Adipose tissue (tissue), 3 donors: ENCODE results near the gene ARL15. TPM values are rescaled to one million over a fixed set of nuclear protein-coding genes. Genes with fewer than 3 reads are reported as not detected.
"Not testable (repeated sequence)": the region's sequence is repeated elsewhere in the genome, so short reads cannot be mapped to it uniquely, and the experiment has no call there.

Source experiments
- H3K27ac ChIP-seq: one replicate; pipeline ENCODE4 v1.5.1; 2013; ENCODE audit warnings: low read depth, low read length
- WGBS, 3 donors: extraction: QIAGEN DNeasy Blood & Tissue Kit; methylation state at CpG; one replicate each; pipeline ENCODE4 v1.1.7; 2013; 5-methylcytosine and 5-hydroxymethylcytosine counted together
- polyA plus RNA-seq, 3 donors: library from polyadenylated mRNA; stranded (reverse); fragments of 200-250 nt; gene quantifications; one replicate each; pipeline ENCODE4 v1.2.3, GENCODE V29; 2013
- donor health status: healthy with polysubstance abuse.
- donor health status: Bipolar disorder and iron deficiency.
- donor health status: healthy.

Gene ARL15
- 10 to 100 TPM in 2 of 3 donors, 1 to 10 TPM in 1; 5.1 to 29.2 (median 15.2) TPM for polyA plus RNA-seq

DNA sequence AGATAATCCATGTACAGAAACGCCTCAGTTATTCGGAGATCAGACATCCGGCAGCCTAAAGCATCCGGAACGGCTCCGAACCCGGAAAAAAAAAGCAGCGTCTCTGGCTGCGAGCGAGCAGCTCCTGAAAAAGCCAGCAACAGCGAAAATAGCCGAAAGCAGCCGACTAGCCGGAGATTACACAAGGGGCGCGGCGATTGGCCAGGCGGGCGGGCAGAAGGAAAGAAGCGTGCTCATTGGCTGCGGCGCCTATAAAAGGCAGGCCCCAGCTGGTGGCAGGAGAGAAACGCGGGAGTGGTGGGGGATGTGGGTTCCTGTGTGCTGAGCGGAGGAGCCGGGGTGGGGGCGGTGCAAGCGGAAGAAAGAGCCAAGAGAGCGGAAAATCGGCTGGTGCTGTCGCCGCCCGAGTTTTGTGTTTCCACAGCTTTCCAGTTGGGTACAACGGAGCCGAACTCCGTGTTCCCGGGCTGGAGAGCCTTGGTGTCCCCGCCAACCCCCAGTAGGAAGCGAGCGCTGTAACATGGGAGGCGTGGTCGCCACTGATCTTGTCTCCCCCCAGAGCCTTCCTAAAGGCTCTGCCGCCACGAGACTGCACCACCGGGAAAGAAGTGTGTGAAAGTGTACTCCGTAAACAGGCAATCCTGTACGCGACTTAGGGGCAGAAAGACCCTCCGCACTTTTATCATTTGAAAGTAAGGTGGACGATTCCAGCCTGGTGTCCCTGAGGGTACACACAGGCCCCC is at the start of gene ARL15:
Gene ARL15 (minus strand): TSS at position 141 of the 743 bp plus-strand sequence.
- no peak within 1 kb of the TSS for H3K27ac ChIP-seq

DNA sequence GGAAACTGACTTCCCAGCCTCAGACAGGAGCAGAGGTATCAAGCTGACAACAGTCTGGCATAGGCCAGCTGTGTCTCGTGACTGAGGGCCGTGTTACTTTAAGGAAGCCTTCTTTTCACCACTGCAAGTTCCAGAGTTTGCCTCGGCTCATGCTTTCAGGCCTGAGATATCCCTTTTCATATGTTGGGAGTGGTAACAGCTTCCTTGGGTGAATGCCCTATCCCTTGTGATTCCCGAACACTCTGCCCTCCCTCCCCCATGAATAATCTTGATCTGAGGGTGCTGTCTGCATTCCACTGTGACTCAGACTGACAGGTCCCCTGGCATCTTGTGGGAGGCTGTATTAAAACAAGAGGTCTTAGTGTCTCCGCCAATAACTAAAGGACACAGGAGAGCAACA is 49.7 kb upstream of the ARL15 start:
- no peak overlapping the region for H3K27ac ChIP-seq
- WGBS, 3 donors: 43 to 65% (median 56%) methylated on average over 5 of the region's 5 CpGs

More for the DNA sequence above, at the start of gene ARL15:
- 0 to 1% (median 0%) methylated on average over 49 to 50 of the region's 50 CpGs for WGBS, 3 donors

DNA sequence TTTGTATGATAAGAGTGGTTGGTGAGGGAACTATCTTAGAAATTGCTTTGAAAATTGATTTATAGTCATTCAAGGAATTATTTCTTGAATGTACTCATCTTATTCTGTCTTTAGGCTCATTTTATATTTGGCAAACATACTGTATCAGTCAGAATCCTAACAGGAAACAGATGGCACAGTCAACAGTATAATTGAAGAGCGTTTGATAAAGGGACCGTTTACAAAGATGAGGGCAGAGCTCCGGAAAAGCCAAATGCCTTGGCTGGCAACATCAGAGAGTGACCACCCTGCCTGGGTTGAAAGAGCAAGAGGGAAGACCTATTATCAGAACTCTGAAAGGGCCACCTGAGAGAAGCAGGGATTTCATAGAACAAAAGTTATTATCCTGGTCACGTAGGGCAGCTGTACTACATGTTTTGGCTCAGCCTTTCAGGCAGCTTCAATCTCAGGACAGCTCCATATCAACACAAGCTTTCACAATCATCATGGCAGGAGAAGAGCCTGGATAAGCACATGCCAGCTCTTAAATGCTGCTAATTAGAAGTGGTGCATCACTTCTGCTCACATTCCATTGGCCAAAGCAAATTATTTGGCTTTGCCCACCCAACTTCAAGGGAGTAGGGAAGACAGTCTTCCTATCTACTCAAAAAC is 47.2 kb upstream of the ARL15 start:
- no peak overlapping the region for H3K27ac ChIP-seq
- WGBS, 3 donors: 19 to 59% (median 26%) methylated on average over 4 of the region's 4 CpGs

DNA sequence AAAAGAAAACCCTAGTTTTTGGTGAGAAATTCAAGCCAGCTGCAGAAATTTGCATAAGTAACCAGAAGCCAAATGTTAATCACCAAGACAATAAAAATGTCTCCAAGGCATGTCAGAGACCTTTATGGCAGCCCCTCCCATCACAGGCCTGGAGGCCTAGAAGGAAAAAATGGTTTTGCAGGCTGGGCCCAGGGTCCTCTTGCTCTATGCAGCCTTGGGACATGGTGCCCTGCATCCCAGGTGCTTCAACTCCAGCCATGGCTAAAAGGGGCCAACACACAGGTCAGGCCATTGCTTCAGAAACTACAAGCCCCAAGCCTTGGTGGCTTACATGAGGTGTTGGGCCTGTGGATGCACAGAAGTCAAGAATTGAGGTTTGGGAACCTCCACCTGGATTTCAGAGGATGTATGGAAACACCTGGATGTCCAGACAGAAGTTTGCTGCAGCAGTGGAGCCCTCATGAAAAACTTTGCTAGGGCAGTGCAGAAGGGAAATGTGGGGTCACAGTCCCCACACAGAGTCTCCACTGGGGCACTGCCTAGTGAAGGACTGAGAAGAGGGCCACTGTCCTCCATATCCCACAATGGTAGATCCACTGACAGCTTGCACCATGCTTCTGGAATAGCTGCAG is 43.7 kb upstream of the ARL15 start:
- H3K27ac ChIP-seq: not testable (repeated sequence)

DNA sequence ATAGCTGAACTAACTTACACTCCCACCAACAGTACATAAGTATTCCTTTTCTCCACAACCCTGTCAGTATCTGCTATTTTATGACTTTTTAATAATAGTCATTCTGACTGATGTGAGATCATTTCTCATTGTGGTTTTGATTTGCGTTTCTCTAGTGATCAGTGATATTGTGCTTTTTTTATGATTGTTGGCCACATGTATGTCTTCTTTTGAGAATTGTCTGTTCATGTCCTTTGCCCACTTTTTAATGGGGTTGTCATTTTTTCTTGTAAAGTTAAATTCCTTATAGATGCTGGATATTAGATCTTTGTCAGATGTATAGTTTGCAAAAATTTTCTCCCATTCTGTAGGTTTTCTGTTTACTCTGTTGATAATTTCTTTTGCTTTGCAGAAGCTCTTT is 42.2 kb upstream of the ARL15 start:
- not testable (repeated sequence) for H3K27ac ChIP-seq
- 0 to 50% (median 0%) methylated on average over 1 of the region's 1 CpG for WGBS, 3 donors

DNA sequence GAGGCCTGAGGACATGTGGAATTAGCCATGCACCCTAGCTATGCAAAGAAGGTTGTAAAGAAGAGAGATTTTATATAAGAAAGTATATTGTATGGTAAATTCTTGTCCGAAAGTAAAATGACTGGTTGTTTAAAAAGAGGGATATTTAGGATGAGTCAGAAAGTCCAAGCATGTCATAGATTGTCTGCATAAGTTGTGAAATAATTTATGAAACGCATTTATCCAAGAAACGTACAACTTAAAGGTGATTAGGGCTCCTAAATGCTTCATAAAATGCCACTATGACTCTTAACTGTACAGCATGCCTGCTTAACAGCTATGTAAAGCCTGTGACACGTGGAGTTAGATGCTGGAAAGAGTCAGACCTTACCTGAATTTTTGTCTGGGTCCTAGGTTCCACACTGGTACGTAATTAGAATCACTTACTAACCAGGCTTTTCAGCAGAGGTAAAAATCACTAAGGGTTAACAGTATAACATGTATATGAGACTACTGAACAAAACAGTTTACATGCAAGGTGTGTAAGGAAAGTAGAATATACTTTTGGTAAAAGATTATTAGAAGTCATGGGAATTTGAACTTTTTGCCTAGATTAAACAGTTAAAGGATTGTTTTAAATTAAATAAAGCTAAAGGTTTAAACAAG is 37.0 kb upstream of the ARL15 start:
- no peak overlapping the region for H3K27ac ChIP-seq
- 76 to 80% (median 79%) methylated on average over 5 of the region's 5 CpGs for WGBS, 3 donors

DNA sequence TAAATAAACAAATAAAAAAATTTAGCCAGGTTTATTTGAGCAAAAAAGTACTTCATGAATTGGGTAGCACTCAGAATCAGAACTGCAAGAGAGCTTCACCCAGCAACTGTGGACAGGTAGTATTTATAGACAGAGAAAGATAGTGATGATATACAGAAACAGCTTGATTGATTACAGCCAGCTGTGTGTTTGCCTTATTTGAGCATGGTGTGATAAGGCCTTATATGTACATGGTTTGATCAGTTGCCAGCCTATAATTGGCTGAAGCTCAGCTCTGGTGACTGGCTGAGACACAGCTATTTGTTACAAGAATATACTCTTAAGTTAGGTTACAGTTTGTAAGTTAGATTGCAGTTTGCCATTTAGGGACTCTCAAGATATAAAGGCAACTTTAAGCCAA is 34.3 kb upstream of the ARL15 start:
- H3K27ac ChIP-seq: no peak overlapping the region

DNA sequence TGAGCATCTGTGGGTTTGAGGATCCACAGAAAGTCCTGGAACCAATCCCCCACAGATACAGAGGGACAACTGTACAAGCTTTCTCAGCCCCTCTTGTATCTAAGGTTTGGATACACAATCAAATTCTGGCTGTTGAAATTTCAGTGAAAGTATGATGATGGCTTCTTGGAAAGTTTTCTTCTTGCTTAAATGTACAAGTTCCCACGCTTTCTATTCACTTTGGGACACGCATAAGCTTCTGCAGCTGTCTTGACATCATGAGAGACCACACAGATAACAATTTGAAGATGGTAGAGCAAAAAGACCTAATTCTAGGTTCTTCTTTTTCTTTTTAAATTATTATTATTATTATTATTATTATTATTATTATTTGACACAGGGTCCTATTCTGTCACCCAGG is 31.6 kb upstream of the ARL15 start:
- 88 to 97% (median 89%) methylated on average over 2 of the region's 2 CpGs for WGBS, 3 donors
- no peak overlapping the region for H3K27ac ChIP-seq

DNA sequence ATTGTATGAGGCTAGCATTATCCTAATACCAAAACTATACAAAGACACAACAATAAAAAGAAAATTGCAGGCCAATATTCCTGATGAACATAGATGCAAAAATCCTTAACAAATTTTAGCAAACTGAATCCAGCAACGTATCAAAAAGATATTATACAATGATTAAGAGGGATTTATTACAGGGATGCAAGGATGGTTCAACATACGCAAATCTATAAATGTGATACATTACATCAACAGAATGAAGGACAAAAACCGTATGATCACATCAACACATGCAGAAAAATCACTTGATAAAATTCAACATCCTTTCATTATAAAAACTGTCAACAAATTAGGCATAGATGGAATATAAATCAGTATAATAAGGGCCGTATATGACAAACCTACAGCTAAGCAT is 27.1 kb upstream of the ARL15 start:
- H3K27ac ChIP-seq: no peak overlapping the region
- 54 to 75% (median 67%) methylated on average over 4 of the region's 4 CpGs for WGBS, 3 donors

DNA sequence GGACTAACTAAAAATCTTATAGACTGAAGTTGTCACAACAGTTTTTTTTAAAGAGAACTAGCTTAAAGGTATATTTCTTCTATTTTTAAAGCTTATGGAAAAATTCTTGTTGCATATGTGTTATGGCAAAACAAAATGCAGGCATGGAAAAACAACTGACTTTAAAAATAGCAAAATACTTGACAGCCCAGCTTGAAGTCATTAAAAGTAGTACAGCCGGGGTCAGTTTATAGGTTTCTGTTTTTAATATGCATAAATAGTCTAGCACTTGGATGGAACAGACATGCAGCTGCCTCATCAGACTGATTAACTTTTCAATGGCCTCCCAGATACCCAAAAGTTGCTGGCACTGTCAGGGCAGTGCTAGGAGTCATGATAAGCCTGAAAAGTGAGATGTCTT is 22.3 kb upstream of the ARL15 start:
- H3K27ac ChIP-seq: no peak overlapping the region
- 59 to 83% (median 72%) methylated on average over 1 of the region's 1 CpG for WGBS, 3 donors

DNA sequence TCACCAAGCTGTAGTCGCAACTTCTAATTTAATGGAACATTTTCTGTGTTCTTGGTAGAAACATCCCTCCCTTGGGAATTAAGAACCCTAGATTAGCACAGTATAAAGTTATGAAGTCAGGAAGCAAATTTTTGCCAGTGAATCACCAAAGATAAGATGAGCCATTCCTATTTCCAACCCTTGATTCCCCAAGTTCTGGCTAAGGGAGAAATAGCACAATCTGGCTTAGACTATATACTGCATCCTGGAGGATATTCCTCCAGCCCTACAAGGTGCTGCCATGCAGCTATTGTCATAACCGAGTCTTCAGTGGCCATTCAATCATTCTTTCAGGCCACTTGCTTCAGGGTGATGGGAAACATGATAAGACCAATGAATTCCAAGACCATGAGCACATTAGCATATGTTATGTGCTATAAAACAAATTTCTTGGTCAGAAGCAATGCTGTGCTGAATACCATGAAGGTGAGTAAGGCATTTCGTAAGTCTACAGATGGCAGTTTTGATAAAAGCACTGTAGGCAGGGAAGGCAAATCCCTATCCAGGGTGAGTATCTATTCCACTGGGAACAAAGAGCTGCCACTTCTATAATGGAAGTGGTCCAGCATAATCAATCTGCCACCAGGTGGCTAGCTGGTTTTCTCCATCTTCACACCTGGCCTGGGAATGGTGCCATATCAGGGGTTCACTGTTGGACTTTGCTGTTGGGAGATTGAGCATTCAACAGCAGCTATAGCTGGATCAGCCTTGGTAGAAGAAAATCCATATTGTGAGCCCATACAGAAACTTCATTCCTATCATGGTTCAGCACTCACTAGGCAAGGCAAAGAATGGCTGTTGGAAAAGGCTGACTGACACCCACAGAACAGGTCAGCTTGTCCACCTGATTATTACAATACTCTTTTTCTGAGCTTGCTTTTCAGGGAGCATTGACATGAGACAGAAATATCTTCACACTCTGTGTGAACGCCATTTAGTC is 19.6 kb upstream of the ARL15 start:
- no peak overlapping the region for H3K27ac ChIP-seq
- 70 to 83% (median 83%) methylated on average over 4 of the region's 4 CpGs for WGBS, 3 donors

DNA sequence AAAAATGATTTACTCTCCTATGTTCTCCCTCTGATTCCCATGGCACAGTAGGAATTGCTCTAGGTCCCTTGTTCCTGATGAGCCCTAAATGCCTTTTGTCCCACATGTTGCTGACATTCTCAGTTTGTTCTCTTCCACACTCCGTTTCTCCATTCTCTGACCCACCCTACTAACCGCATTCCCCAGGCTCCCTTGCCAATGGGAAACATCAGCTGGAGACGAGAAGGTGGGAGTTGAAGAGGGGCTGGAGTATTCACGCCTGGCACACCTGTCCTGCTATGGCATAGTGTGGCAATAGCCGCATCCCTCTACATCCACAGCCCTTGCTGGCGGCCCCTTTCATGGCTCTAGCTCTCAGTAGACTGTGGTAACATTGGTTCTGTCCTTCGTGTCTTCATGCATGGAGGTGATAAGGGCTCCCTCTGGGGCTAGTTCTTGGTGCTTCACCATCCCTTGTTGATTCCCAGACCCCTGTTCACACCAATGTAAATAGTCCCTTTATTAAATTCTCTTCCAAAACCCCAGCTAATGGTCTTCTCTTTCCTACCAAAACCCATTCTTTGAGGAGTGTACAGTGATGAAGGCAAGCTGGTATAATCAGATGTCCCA is 16.4 kb upstream of the ARL15 start:
- no peak overlapping the region for H3K27ac ChIP-seq
- 94 to 96% (median 96%) methylated on average over 7 of the region's 7 CpGs for WGBS, 3 donors

DNA sequence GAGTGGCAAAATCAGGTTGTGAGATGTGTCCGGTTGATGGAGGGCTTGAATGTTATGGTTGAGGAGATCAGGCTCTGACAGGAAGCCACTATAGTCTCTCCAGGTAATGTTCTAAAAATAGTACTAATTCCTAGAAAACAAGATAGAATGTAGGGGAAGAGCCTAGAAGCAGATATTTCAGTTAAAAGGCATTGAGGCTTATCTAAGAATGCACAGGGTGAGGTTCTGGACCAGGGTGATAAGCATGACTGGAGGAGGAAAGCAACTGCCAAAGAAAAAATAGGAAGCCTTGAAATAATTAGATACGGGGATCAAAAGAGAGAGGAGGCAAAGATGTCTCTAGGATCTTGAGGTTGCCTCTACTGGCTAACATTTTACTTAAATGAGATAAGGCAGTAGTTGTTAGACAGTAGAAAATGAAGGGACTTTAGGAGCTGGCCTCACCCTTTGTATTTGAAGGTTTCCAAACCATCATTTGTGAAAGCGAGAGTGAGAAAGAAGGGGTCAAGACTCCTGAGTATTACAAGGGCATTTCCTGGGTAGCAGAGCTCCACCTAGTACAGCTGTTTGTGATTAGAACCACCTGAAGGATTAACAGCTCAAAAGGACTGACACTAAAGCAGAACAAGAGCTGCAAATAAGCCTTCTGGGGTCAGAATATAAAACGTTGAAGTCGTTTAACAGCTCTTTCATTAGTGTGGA is 15.4 kb upstream of the ARL15 start:
- WGBS, 3 donors: 54 to 64% (median 62%) methylated on average over 5 of the region's 5 CpGs

DNA sequence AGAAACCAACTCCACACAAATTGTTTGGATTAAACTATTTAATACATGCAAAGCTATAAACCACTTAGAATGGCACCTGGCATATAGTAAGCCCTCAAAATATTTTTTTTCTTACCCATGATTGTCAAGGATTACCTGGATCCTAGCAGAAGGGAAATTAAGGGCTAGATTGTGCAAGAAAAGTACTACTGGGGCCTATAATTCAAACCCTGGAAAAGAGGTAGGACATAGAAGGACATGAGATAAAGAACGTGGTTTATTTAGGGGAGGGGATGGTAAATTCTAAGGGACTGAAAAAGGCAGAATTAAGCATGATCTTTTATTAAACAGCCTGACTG is 14.9 kb upstream of the ARL15 start:
- 46 to 69% (median 63%) methylated on average over 1 of the region's 1 CpG for WGBS, 3 donors
- no peak overlapping the region for H3K27ac ChIP-seq

More for the DNA sequence above, 15.4 kb upstream of the ARL15 start:
- H3K27ac ChIP-seq: no peak overlapping the region

DNA sequence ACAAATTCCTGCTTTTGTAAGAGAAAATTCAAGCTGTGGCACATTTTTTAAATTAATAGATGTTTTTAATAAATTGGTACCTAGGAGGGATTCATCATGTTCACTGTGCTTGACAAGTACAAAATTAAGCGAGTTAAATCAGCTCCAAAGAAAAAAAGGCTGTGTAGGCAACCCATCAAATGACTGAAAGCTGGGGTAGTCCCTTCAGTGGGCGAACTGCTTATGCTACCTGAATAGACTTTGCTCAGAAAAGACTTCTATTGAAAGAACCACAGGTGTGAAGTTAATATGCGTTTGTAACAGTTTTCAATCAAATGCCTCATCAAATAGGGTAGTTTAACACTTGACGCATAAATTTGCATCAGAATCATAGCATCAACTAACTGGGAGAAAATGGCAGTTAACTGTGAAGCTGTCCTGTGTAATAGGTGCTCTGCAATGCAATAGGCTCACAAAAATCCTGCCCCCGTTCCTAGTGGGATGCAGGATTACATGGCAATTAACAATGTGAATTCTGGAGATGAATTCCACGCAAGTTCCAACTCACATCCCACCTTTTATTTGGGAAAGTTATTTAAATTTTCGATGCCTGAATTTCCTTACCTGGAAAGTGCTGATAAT is 14.4 kb upstream of the ARL15 start:
- no peak overlapping the region for H3K27ac ChIP-seq
- 83 to 92% (median 91%) methylated on average over 7 of the region's 7 CpGs for WGBS, 3 donors

DNA sequence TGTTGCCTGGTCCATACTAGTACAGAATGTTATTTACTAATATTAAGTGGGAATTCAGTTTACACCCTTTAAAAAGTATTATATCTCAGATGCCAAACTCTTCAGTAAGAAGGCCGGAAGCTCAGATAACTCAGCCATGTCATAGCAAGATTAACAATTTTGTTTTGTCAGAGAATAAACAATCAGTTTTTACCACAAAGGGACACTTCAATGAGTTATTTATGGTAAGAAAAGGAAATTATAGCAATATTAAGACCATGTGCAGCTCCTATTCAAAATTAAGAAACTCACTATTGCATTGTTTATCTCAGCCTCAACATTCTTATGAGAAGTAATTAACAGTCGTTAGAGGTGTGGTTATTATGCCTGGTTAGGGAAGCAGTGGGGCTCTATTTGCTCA is 13.1 kb upstream of the ARL15 start:
- 58 to 59% (median 58%) methylated on average over 2 of the region's 2 CpGs for WGBS, 3 donors
- no peak overlapping the region for H3K27ac ChIP-seq

DNA sequence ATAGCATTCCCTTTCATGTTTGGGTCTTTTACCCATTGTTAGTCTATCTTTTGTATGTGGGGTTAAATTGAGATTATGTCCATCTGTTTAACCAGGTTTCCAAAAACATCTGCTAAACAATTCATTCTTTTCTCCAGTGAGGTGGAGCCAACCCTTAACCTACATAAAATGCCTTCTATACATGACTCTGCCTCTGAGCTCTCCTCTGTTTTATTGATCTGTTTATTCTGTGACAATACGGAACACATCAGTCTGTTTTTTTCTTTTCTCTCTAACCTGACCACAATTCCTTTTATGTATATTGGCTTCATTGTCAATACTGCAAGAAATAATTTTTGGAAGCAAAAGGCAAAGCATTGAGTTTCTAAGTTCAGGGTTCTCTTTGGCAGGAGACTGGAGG is 9.9 kb upstream of the ARL15 start:
- 83 to 94% (median 90%) methylated on average over 1 of the region's 1 CpG for WGBS, 3 donors
- no peak overlapping the region for H3K27ac ChIP-seq
